GM12874 (cell line): Measurements from ENCODE around the gene TRIM17.

ENCODE experiments used
- CTCF ChIP-seq: IDR thresholded peaks from 2 replicates; pipeline ENCODE4 v1.5.1; 2011; ENCODE audit warnings: low read depth, mild to moderate bottlenecking, control low read depth, low read length, moderate library complexity; ENCODE audit not compliant: insufficient read depth

TRIM17 gene

GRCh38 chr1:228429698-228430097 lies 13.0 kb upstream of the TRIM17 start:
- no peak for TF ChIP-seq CTCF

- no peak for TF ChIP-seq CTCF
These were observed 12.3 kb upstream of the TRIM17 start for GRCh38 chr1:228429007-228429406.

GRCh38 chr1:228428412-228428811 lies 11.8 kb upstream of the TRIM17 start:
- no peak for TF ChIP-seq CTCF

- TF ChIP-seq CTCF, result no peak
These were observed 10.0 kb upstream of the TRIM17 start for GRCh38 chr1:228426518-228427175.

- no peak for TF ChIP-seq CTCF
These were observed 8.3 kb upstream of the TRIM17 start for GRCh38 chr1:228424685-228425660.

- TF ChIP-seq CTCF, result no peak
These were observed 6.9 kb upstream of the TRIM17 start for GRCh38 chr1:228423404-228424053.
